GM12864 (cell line): ENCODE data around the gene ANKZF1.

Experiments used
- DNase-seq: peaks from one replicate; pipeline ENCODE4 v3.0.0-alpha.2; 2011; ENCODE audit warnings: low read depth
- H3K4me3 ChIP-seq: 2 replicates; pipeline ENCODE4 v1.5.1; 2011; ENCODE audit warnings: mild to moderate bottlenecking, low read depth, low read length, control low read depth
- TF ChIP-seq, protein P1 (sequence below): IDR thresholded peaks from 2 replicates; pipeline ENCODE4 v1.5.1; 2011; ENCODE audit warnings: low read depth, mild to moderate bottlenecking, moderate library complexity, low read length, control low read depth, inconsistent platforms; ENCODE audit errors: missing control alignments

The ANKZF1 gene

DNA sequence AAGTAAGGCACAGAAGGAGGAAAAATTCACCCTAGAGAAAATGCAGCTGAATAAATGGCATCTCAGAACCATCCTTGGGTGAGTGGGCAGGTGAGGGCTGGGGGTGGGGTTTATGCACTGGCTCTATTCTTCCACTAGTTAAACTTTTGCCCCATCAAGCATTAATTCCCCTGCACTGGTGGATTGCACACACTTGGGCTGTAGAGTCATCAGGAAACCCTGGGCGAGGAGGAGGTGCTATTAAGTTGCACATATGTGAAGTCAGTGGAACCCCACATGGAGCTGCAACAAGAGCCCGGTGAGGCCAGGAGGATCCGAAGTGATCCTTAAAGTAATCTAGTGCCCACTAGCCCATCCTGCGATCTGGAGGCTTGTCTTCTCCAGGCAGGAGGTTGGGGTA is 42.8 kb downstream of the ANKZF1 start:
- DNase-seq: no peak
- no peak overlapping the region for H3K4me3 ChIP-seq
- TF ChIP-seq, protein P1, sequence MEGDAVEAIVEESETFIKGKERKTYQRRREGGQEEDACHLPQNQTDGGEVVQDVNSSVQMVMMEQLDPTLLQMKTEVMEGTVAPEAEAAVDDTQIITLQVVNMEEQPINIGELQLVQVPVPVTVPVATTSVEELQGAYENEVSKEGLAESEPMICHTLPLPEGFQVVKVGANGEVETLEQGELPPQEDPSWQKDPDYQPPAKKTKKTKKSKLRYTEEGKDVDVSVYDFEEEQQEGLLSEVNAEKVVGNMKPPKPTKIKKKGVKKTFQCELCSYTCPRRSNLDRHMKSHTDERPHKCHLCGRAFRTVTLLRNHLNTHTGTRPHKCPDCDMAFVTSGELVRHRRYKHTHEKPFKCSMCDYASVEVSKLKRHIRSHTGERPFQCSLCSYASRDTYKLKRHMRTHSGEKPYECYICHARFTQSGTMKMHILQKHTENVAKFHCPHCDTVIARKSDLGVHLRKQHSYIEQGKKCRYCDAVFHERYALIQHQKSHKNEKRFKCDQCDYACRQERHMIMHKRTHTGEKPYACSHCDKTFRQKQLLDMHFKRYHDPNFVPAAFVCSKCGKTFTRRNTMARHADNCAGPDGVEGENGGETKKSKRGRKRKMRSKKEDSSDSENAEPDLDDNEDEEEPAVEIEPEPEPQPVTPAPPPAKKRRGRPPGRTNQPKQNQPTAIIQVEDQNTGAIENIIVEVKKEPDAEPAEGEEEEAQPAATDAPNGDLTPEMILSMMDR: no peak

DNA sequence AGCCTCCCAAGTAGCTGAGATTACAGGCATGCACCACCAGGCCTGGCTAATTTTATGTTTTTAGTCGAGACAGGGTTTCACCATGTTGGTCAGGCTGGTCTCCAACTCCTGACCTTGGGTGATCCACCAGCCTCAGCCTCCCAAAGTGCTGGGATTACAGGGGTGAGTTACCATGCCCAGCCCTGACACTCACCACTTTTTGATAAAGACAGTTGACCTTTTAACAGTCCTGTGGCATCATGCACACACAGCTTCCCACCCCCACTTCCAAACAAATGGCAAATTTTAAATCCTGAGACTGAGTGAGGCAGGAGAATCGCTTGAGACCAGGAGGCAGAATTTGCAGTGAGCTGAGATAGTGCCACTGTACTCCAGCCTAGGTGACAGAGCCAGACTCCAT is 43.4 kb downstream of the ANKZF1 start:
- H3K4me3 ChIP-seq: no peak overlapping the region
- TF ChIP-seq, protein P1: no peak
- DNase-seq: no peak

DNA sequence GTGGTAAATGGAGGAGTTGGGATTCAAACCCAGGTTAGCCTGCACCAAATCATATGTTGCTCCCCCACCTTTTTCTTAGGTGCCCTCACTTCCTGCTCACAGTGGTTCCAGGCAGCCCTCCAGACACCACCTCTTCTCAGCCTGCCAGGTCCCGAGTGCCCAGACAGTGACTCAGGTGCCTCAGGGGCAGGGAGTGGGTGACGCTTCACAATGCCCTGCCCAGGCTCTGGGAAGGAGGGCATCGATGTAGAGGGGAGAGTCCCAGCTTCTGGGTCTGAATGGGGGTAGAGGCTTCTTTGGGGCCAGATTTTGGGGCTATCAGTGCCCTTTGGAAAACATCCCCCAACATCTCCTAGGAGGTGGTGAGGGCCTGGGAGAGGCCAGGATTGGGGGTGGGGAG is 44.3 kb downstream of the ANKZF1 start:
- no peak overlapping the region for H3K4me3 ChIP-seq
- DNase-seq: no peak
- TF ChIP-seq, protein P1: no peak

DNA sequence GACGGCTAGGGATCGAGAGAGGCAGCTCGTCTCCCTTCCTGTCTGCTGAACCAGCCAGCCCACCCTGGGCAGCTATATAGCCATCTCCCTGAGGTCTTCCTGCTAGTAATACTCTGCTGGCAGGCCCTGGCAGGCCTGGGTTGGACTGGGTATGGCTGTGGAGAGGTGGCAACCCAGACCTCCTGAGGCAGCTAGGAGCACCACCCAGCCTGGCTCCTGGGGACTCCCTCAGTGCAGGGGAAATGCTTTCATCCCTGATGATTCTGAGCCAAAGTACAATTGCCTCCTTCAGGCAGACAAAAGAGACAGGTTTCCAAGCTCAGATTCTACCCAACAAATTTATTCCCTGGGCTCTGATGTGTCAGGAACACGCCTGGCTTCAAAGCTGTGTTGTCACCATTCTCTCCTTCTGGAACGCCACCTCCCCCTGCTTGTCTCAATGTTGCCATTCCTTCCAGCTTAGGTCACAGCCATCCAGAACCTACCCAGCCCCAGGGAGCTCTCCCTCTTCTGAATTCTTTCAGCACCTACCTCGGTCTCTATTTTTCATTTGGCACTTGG is 44.8 kb downstream of the ANKZF1 start:
- TF ChIP-seq, protein P1: no peak
- DNase-seq: no peak
- H3K4me3 ChIP-seq: no peak overlapping the region

DNA sequence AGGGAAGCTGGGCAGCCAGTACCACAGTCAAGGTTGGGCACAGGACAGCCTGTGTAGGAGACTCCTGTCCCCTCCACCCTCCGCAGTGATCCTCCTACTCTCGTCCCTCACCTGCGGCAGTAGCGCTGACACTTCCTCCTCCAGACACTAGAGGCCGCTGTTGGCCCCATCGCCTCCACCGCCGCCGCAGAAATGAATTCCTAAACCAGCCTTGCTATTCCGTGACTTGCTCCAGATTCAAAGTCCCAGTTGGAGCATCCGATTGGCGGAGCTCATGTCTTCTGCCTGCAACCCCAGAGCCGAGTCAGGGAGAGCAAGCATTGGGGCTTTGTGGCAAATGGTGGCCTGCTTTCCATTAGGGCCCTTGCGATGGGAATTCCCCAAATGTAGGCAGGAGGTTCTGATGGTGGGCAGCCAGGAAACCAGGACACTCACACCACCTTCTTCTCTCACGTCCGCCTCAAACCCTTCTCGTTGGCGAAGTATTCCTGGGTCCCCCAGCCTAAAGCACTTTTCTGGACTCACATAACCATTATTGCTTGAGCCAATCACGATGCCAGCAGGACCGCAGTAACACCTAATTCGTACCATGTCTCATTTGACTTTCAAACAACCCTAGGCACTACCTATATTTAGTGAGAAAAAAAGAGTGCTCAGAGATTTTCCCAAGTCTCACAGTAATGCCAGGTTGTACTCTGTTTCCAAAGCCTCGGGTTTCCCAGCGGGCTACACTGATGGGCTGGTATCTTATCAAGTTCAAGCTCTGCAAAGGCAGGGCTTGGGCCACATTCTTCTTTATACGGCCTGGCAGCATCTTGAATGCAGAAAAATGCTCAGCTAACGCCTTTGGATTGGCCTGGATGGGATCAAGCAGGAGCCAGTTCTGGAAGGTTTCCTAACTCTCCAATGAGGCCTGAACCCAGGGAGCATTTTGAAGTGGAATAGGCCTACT is 48.4 kb downstream of the ANKZF1 start:
- no peak for DNase-seq
- peak overlapping the region; percentile 60 for H3K4me3 ChIP-seq
- TF ChIP-seq, protein P1: peak; percentile 99

DNA sequence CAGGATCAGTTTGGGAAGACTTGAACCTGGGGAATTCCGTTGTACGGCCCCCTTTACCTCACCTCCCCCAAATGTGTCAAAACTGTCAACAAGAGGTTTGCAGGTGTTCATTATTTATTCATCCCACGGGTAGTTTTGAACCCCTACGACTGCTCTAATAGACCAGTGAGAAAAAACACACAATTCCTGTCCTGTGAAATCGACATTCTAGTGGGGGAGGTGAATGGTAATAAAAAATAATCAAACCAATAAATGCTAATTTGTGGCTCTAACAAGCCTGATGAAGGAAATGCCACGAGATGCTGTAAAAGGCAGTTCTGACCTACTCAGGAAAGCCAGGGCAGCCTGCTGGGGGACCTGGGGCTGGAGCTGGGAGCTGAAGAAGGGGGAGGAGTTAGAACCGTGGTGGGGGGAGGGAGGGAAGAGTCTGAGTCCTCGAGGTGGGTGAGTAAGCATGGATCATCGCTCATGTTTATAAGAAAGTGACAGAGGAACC is 49.1 kb downstream of the ANKZF1 start:
- TF ChIP-seq, protein P1: no peak
- H3K4me3 ChIP-seq: peak overlapping the region; percentile 60
- DNase-seq: no peak
